NCI-H748 (cell line): ENCODE measurements around the gene FUT2.
"Not testable (repeated sequence)": the region's sequence is repeated elsewhere in the genome, so short reads cannot be mapped to it uniquely, and the experiment has no call there.

Experiments
- DNase-seq: peaks from one replicate; lab custom pipeline; 2025; ENCODE audit not compliant: unreplicated experiment; lab: John Stamatoyannopoulos, UW

Gene FUT2

GRCh38 chr19:48670699-48671445 lies 24.9 kb upstream of the FUT2 start:
- no peak for DNase-seq

GRCh38 chr19:48671446-48671995 lies 24.2 kb upstream of the FUT2 start:
- no peak for DNase-seq

GRCh38 chr19:48672994-48673393 lies 22.8 kb upstream of the FUT2 start, which contains the start of gene NTN5:
Gene NTN5, minus strand, starts transcription at chr19:48673017. Its CDS starts 2,031 bp downstream, at chr19:48670986.
- no peak for DNase-seq

GRCh38 chr19:48673436-48674100 lies 22.2 kb upstream of the FUT2 start:
- DNase-seq = no peak

GRCh38 chr19:48674216-48674809 lies 21.5 kb upstream of the FUT2 start:
- no peak for DNase-seq

- DNase-seq = peak; percentile 85
Measured at GRCh38 chr19:48674921-48675824, 20.6 kb upstream of the FUT2 start.

GRCh38 chr19:48676487-48676886 lies 19.3 kb upstream of the FUT2 start:
- no peak for DNase-seq

GRCh38 chr19:48676887-48677286 lies 18.9 kb upstream of the FUT2 start:
- DNase-seq = peak; percentile 73

GRCh38 chr19:48678201-48678600 lies 17.6 kb upstream of the FUT2 start:
- no peak for DNase-seq

- DNase-seq = not testable (repeated sequence)
Measured at GRCh38 chr19:48680006-48680405, 15.8 kb upstream of the FUT2 start.

- no peak for DNase-seq
Measured at GRCh38 chr19:48680436-48681126, 15.2 kb upstream of the FUT2 start.

- no peak for DNase-seq
Measured at GRCh38 chr19:48681127-48681470, 14.7 kb upstream of the FUT2 start.

- peak; percentile 36 for DNase-seq
Measured at GRCh38 chr19:48683349-48683748, 12.4 kb upstream of the FUT2 start.

GRCh38 chr19:48685583-48685982 lies 10.2 kb upstream of the FUT2 start:
- DNase-seq = no peak

- DNase-seq = peak; percentile 64
Measured at GRCh38 chr19:48686088-48686487, 9.7 kb upstream of the FUT2 start.

GRCh38 chr19:48686637-48687036 lies 9.1 kb upstream of the FUT2 start:
- DNase-seq = not testable (repeated sequence)

GRCh38 chr19:48687776-48688175 lies 8.0 kb upstream of the FUT2 start:
- no peak for DNase-seq

- no peak for DNase-seq
Measured at GRCh38 chr19:48689449-48689848, 6.3 kb upstream of the FUT2 start.

GRCh38 chr19:48693629-48694028 lies 2.1 kb upstream of the FUT2 start:
- not testable (repeated sequence) for DNase-seq

- DNase-seq = no peak
Measured at GRCh38 chr19:48696353-48697010, 711 bp downstream of the FUT2 start.
